Inflammatory macrophage (primary cell): ENCODE measurements around the gene P2RY14.
"Not testable (repeated sequence)": the region's sequence is repeated elsewhere in the genome, so short reads cannot be mapped to it uniquely, and the experiment has no call there.

Experiments
- DNase-seq, 2 donors: peaks; one replicate each; pipeline ENCODE4 v3.0.0-alpha.2; 2020 to 2022

The P2RY14 gene

DNA sequence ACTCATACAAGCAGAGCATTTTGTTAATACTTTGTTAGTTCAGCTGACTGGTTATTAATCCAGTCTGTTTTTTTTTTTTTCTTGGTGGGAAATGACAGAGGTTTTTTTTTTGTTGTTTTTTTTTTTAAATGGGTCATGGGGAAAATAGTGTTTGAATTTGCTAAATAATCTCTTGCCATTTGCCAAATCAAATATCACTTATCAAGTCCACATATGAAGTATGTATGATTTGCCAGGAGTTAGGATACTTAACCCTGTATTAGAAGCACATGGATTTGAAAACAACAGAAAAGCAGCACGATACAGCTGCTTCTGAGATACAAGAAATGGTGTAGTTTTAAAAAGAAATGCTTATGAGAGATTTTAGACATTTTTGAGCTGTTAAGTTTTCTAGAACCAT is 21.6 kb downstream of the P2RY14 start:
- DNase-seq, result no peak

DNA sequence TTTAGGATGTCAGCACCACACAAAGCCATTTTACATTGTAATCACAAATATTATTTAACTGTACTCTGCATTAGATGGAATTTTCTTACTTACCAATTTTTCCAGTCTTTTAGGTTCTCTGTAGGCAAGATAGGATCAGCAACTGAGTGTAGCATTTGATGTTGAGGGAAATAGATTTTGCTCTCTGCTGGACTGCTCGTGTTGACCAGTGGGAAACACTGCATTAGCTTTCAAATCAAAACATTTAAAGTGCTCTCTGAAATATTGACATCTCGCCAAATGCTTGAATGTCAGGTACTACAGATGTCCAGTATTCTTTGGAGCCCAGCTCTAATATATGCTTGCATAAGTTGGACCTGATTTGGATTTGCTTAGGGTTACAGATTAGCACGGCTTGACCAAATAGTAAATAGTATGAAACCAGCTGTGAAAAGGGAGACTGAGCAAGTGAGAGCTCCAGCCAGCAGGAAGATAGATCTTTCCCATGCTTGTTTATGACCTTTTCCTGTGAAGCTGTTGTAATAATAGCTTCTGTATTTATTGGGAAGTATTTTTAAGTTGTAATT is 29.5 kb downstream of the P2RY14 start:
- no peak for DNase-seq

DNA sequence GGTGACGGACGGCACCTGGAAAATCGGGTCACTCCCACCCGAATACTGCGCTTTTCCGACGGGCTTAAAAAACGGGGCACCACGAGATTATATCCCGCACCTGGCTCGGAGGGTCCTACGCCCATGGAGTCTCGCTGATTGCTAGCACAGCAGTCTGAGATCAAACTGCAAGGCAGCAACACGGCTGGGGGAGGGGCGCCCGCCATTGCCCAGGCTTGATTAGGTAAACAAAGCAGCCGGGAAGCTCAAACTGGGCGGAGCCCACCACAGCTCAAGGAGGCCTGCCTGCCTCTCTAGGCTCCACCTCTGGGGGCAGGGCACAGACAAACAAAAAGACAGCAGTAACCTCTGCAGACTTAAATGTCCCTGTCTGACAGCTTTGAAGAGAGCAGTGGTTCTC is 36.3 kb downstream of the P2RY14 start:
- not testable (repeated sequence) for DNase-seq

DNA sequence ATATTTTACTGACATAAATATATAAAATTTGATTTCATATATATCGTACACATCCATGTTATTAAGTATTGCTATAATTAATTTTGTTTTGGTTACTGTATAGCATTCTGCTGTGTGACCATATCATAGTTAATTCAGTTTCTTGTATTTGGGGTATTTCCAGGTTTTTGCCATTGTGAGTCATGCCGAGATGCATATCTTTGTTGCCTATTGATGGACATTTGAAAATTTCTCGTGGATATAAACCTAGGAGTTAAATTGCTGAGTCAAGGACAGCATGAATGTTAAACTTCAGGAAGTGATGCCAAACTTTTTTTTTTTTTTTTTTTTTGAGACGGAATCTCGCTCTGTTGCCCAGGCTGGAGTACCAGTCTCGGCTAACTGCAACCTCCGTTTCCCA is 41.6 kb downstream of the P2RY14 start:
- DNase-seq, result no peak

DNA sequence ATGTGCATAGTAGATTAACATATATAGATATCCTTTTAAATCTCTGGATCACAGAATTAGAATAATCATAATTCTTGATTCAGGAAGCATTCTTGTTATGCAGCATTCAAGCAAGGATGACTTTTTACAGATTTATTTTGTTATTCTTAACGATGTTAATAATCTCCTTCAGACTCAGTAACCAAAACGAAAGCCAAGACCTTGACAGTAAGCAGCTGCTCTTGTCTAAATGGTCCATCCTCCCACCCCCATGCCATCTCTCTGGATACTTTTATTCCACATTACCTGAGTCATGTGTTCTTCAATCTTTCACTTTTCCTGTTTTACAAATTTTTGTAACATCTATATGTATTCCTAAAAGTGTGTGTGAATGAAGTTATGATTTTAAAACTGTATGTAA is 42.0 kb downstream of the P2RY14 start:
- no peak for DNase-seq

DNA sequence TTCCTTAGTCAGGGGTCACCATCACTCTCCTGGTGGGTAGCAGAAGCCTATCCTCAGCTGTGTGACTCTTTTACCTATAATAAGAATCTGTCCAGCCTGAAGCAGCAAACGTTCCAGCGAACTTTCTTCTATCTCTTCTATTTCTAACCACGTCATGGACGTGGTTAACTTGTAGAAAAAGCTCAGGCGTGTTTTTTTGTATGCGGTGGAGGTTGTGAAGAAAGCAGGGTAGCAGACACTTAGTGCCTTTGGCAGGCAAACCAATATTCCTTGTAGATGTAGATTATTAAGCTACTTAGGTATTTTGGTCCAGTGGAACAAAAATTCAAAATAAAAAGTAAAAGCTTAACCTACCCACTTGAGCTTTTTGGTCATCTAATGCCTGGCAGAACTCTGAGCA is 43.5 kb downstream of the P2RY14 start:
- no peak for DNase-seq

DNA sequence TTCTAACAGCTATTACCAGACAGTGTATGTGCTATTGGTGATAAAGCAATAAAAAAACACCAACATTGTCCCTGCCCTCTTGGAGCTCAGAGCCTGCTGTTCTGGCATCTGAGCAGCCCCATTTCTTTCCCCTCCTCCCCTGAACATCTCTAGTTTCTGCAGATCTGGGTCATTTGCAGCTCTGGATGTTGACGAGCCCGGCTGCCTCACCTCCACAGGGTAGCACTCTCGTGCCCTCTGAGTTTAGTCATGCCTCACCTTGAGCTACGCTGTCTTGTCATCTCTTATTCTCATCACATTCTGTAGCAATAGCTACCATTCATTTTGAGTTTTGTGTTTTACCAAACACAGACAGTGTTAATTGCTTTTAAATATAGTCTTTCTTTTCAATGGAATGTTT is 45.4 kb downstream of the P2RY14 start:
- no peak for DNase-seq

DNA sequence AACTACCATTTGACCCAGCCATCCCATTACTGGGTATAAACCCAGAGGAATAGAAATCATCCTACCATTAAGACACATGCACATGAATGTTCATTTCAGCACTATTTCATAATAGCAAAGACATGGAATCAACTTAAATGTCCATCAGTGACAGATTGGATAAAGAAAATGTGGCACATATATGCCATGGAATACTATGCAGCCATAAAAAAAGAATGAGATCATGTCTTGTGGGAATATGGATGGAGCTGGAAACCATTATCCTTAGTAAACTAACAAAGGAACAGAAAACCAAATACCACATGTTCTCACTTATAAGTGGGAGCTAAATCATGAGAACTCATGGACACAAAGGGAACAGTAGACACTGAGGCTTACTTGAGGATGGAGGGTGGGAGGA is 45.9 kb downstream of the P2RY14 start:
- DNase-seq, result not testable (repeated sequence)

DNA sequence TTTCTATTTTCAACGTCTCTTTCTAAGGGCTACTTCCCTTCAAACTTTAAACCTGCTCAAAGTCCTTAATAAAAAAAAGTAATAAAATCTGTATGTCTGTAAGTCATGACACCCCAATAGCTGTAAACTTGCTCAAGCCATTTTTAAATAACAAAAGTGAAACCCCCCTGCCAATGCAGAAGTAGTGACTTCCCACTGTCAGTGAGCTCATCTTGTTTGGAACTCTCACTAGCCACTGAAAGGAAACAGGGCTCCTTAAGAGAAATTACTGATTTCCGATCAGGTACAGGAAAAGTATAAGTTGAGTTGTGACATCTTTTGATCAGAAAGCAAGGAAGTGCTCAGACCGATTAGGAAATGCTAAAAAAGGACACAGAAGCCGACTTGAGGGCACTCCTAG is 47.7 kb downstream of the P2RY14 start:
- DNase-seq, result peak; percentile 72 to 80

DNA sequence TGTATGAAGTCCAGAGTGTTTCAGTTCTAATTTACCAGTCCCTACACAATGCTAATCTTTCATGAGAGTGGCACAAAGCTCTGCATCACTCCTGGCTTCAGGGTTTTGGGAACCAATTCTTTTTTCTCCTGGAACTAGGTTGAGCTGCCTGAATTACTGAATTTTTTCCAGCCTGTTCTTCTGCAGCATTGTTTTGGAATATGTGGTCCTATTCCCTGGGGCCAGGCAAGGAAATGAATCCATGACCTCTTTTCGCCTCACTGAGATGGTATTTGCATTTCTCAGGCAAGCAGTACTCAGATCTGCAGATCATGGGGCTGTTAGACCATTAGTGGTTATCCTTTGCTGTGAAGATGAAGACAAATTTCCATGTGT is 49.7 kb downstream of the P2RY14 start:
- no peak for DNase-seq

DNA sequence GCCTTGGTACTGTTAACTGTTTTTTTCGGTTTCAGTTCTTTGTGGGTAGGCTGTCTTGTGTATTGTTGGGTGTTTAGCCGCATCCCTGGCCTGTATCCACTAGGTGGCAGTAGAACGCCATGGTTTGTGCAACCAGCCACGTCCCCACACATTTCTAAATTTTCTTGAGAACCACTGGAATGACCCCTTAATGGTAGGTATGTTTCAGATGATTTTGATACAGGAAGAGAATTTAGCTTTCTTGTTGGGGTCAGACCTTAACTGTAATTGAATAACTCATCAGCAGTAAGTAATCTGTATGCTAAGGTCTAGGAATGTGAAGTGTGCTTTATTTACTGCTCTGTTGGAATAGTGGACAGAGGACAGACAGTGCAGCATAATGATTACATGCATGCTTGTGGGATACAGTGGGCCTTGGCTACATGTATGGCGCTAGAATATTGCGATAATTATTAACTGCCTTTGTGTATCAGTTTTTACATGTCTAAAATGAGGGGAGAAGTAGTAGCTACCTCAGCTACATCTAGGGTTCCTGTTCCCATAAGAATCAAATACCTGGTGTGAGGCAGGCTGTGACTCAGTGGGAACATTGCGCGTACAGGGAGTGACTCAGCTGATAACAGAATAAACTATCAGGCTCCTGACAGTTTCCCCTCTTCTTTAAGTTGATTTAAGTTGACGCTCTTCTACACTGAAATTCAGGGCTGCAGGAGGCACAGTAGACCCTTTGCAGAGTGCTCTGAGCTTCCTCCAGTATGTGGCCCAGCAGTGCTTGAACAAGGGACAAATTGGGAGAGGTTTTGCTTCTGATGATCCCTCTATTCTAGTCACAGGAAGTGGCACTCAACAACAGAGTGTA is 50.3 kb downstream of the P2RY14 start:
- DNase-seq, result peak; percentile 79 to 81

DNA sequence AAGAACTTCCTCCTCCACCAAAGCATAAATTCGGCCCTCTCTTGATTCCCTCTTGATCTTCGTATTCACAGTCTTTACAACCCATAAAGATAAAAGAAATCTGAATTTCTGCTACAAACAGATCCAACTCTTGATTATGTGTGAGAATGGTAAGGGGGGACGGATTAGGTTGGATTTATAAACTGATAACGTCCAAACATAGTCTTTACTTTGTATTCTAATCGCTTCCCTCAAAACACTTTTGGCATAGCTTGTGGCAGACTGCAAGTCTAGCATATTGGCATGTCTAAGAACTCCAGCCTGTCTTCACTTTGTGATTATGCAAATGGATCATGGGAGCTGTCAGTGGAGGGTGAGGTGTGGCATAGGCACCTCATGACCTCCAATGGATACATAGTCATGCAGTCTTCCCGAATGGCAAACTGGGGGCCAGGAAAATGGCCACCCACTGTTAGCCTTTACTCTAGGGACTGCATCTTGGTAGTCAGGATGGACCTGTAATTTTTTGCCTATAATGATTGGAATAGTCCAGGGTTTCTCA is 51.0 kb downstream of the P2RY14 start:
- DNase-seq, result peak in 1 of 2 donors; percentile 32

DNA sequence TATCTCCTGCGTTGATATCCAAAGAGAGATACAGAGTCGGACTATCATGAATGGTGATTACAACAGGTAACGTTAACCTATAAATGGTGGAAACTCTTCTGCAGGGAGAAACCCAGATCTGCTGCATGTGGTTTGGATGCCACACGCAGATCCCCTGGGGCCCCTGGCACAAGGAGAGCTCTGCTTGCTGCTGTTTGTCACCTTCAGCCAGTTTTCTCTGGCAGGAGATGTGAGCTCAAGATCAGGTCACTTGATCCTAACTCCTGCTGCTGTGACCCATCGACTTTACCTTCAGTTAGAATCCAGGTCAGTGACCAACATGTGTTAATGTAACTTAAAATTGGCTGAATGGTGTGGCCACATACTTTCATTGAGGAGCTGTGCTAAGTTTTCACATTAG is 51.5 kb downstream of the P2RY14 start:
- no peak for DNase-seq

DNA sequence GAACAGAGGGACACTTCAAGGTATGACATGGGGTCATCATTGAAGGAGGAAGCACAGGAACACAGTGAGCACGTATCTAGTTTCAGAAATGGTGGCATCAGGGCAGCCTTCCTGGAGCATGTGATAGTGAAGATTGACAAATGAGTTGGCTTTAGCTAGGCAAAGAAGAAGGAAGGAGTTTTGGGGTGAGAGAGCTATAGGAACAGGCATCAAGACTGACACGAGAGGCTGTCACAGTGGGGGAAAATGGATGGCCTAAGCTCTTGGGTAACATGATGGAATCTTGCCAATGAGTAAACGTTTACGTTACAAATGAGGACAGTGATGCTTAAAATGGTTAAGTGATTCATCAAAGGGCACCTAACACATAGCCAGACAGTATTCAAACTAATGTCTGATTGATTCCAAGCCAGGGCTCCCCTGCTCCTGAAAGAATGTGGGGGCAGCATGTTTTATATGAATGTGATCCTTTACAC is 52.2 kb downstream of the P2RY14 start:
- peak; percentile 50 to 70 for DNase-seq

DNA sequence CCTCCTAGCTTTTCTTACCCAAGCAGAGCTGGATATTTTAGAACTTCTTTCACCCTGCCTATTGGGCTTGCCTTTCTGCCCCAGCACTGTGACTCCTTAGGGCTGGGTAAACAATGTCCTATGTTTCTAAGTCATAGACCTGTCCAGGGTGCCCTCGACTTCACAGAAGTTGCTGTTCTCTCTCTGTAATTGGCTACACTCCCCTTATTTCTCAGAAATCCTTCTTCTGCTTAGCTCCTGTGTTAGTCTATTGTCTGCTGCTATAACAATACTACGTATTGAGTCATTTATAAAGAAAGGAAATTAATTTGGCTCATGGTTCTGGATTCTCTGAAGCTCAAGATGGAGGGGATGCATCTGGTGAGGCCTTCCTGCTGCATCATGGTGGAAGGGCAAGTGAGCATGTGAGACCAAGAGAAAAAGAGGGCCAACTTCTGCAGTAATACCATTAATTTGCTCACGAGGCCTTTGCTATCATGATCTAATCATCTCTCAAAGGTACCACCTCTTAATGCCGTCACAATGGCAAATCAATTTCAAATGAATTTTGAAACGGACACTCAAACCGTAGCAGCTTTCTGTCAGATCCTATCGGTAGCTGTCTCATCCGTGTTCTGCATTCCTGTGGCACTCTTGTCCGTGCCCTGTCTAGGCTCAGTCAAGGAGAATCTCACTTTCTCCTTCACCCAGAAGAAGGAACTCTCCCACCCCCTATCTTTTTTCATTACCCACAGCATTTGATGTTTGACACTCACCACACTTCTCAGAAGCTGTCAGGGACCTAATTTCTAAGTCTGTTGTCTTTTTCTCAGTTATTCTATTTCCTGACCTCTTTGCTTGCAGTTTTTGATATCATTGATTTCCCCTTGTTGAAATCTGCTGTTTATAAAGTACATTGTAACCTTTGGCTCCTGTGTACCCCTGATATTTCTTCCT is 53.0 kb downstream of the P2RY14 start:
- DNase-seq, result no peak

DNA sequence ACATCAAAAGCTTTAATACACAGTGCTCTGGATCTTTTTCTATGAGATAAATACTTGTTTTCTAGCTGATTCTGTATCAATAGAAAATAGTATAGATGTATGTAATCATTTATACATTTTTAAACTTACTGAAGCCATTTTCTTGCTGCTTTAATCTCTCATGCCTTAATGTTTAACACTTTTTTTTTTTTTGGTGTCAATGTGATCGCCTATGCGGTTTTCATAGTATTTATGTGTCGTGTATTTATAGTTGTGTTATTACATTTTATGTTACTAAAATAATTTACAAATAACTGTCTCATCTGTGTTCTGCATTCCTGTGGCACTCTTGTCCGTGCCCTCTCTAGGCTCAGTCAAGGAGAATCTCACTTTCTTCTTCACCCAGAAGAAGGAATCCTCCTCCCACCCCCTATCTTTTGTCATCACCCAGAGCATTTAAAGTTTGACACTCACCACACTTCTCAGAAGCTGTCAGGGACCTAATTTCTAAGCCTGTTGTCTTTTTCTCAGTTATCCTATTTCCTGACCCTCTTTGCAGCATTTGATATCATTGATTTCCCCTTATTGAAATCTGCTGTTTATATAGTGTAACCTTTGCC is 54.0 kb downstream of the P2RY14 start:
- no peak for DNase-seq

DNA sequence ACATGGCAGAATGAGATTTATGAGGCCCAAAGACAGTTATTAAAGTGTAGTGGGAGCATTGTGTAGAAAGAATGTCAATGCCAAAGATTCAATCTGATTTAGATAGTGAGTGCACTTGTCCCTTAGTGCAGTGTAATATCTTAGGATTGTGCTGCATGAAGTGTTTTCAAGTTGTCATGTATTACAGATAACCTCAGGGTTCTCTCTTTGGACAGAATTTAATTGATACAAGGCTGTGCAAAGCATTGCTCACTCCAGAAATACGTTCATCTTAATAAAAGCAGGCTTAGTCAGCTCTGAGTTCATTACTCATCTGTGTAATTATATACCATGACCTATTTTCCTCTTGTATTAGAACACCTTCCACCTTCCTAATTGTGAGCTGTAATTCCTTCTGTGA is 59.3 kb downstream of the P2RY14 start:
- no peak for DNase-seq

DNA sequence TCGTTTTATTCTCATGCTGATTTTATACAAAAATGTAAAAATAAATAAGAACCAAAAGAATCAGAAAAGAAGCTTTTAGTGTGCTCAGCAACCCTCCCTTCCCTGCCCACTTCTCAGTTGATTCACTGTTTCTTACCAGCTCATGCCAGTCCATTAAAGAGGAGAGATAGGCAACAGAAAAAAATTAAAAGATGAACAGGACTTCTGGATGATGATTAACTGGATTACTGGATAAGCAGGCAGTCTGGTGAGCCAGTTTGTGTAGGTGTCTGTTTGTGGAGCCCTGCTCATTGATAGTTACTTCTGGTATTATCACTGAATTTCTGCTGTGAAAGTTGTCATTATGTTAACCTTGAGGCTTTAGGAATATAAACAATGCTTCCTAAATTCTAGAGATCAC is 60.2 kb downstream of the P2RY14 start:
- DNase-seq, result no peak

DNA sequence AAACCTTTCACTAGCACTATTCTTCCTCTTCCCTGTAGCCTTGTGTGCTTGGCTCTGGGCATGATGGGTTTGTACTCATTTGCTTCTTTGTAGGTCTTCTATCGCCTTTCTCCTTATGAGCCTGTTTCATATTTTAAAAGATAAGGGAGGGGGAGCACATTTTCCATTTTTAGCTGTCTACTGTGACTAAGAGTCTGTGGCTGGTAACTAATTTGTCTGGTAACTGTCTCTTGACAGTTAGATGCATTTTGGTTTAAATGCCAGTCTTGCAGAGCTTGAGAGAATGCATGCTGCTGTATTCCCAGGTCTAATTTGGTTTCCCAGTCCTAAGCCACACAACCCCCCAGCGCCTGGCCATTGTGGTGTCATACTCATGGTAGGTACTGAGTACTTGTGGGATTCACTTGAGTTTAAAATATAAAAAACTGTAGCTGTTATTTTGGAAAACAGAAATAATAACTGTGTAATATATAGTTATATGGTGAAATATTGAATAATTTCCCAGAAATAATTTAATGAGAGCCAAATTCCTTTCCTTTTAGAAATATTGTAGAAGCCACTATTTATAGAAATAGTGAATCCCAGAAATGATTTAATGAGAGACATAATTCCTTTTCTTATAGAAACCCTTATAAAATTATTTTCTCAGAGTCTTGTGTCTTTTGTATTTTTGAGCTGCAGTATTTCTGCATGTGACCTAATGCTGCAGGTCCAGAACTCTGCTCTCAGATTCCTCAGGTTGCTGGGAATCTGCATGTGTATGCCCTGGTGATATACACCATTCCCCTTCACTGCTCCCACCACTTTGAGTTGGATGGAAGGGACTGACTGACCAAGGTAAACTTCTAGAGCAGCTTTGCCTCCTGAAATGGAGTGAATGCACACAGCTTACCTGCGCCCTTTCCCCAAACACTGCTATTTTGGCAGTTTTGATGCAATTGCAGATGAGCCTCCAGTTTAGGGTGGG is 61.4 kb downstream of the P2RY14 start:
- peak in 1 of 2 donors; percentile 5 for DNase-seq

DNA sequence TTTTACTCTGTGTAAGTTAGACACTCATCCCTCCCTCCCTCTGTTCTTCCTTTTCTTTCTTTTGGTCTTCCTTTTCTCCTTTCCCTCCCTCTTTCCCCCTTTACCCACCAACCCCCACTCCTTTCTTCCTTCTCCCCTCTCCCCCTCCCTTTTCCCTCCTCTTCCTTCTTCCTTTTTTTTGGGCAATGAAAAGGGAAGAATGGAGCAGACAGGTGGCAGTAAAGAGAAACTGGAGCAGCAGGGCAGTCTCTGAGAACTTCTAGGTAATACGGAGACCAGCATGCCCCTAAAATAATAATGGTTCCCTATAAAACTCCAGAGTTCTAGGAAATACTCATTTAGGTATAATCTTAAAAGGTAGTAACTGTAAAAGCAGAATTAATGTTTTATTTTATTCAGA is 63.9 kb downstream of the P2RY14 start:
- no peak for DNase-seq

DNA sequence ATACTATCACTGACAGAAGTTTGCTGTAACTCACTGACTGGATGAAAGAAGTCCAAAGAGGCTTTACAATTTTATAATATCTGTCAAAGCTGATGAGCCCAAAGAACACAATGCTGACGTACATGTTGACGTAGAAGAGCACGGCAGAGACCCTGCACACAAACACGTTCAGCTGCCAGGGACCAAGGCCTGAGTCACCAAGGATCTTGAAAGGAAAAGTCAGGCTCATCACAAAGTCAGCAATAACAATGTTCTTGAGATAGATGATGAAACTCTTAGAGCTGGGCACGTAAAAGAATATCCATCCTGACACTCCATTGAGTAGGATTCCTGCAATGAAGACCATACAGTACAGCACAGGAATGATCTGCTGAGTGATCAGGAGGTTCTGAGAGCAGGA is 64.5 kb downstream of the P2RY14 start:
- no peak for DNase-seq
